ENCODE results near the gene LRIT1. TPM values are rescaled to one million over a fixed set of nuclear protein-coding genes. Genes with fewer than 3 reads are reported as not detected.

Gene LRIT1
- total RNA-seq, 1 donor from 2014 or later: not detected

DNA sequence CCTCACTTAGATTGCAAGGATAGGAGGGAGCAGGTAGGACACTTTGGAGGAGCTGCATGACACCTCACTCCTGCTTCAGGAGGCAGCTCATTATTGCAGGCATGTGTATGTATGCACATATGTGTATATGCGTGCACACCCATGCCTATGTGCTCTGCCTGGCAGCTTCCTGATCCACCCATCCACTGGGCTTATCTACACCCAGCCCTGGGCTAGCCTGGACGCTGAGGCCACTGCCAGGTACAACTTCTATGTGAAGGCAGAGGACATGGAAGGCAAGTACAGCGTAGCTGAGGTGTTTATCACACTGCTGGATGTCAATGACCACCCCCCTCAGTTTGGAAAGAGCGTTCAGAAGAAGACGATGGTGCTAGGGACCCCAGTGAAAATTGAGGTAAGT, 29.3 kb downstream of the LRIT1 start:
- no peaks in the 10 kb centered on the region for H3K9me3 ChIP-seq
- DNase-seq (no peak), ATAC-seq (no peak)
- no peaks in the 10 kb centered on the region for H3K36me3 ChIP-seq
- no peak overlapping the region for H3K27ac ChIP-seq
- intact Hi-C loops (cut with DNase I): no loop called here
- TF ChIP-seq, protein P1, sequence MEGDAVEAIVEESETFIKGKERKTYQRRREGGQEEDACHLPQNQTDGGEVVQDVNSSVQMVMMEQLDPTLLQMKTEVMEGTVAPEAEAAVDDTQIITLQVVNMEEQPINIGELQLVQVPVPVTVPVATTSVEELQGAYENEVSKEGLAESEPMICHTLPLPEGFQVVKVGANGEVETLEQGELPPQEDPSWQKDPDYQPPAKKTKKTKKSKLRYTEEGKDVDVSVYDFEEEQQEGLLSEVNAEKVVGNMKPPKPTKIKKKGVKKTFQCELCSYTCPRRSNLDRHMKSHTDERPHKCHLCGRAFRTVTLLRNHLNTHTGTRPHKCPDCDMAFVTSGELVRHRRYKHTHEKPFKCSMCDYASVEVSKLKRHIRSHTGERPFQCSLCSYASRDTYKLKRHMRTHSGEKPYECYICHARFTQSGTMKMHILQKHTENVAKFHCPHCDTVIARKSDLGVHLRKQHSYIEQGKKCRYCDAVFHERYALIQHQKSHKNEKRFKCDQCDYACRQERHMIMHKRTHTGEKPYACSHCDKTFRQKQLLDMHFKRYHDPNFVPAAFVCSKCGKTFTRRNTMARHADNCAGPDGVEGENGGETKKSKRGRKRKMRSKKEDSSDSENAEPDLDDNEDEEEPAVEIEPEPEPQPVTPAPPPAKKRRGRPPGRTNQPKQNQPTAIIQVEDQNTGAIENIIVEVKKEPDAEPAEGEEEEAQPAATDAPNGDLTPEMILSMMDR (IDR thresholded peaks at IDR 0.05): no peak
- no peaks in the 10 kb centered on the region for H3K27me3 ChIP-seq (ENCODE audit: low read depth)
- no peaks in the 10 kb centered on the region for H3K4me1 ChIP-seq
- no peak overlapping the region for H3K4me3 ChIP-seq

DNA sequence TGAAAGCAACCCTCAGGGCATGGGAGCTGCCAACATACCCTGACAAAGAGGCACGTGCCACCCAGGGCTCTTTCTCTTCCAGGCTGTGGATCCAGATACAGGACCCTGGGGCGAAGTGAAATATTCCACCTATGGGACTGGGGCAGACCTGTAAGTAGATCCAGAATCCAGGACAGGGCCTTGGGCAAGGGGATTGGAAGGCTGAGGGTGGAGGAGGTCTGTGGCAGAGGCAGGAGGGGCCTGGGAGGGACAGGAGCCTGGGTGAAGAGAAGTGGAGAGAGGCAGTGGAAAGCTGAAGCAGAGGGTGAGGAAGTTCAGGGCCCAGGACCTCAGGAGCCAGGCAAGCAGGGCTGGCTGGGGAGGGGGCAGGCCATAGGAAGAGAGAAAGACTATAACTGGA, 29.8 kb downstream of the LRIT1 start:
- ATAC-seq: no peak

DNA sequence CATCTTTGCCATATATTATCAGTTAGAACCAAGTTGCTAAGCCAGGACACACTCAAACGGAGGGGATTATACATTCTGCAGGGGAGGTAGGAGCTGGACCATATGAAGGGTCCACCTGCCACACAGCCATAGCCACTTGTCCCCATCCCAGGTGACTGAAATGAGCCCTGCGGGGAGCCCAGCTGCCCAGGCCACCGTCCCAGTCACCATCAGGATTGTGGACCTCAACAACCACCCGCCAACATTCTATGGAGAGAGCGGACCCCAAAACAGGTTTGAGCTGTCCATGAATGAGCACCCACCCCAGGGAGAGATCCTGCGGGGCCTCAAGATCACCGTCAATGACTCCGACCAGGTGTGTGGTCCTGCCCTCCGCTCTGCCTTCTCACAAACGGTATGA, 33.3 kb downstream of the LRIT1 start:
- H3K4me1 ChIP-seq: no peaks in the 10 kb centered on the region
- DNase-seq: no peak
- TF ChIP-seq, protein P1 (IDR thresholded peaks at IDR 0.05): no peak
- no peak overlapping the region for H3K27ac ChIP-seq
- H3K36me3 ChIP-seq: no peaks in the 10 kb centered on the region
- intact Hi-C loops (cut with DNase I): no loop called here
- ATAC-seq: no peak
- peaks cover 5% of the 10 kb centered on the region for H3K27me3 ChIP-seq (ENCODE audit: low read depth)
- no peaks in the 10 kb centered on the region for H3K9me3 ChIP-seq
- H3K4me3 ChIP-seq: no peak overlapping the region

More for the DNA sequence above, 29.8 kb downstream of the LRIT1 start:
- no peaks in the 10 kb centered on the region for H3K27me3 ChIP-seq (ENCODE audit: low read depth)
- intact Hi-C loops (cut with DNase I): no loop called here
- no peak overlapping the region for H3K4me3 ChIP-seq
- no peaks in the 10 kb centered on the region for H3K9me3 ChIP-seq
- H3K27ac ChIP-seq: no peak overlapping the region
- DNase-seq: no peak
- no peaks in the 10 kb centered on the region for H3K4me1 ChIP-seq
- no peaks in the 10 kb centered on the region for H3K36me3 ChIP-seq
- TF ChIP-seq, protein P1 (IDR thresholded peaks at IDR 0.05): no peak

DNA sequence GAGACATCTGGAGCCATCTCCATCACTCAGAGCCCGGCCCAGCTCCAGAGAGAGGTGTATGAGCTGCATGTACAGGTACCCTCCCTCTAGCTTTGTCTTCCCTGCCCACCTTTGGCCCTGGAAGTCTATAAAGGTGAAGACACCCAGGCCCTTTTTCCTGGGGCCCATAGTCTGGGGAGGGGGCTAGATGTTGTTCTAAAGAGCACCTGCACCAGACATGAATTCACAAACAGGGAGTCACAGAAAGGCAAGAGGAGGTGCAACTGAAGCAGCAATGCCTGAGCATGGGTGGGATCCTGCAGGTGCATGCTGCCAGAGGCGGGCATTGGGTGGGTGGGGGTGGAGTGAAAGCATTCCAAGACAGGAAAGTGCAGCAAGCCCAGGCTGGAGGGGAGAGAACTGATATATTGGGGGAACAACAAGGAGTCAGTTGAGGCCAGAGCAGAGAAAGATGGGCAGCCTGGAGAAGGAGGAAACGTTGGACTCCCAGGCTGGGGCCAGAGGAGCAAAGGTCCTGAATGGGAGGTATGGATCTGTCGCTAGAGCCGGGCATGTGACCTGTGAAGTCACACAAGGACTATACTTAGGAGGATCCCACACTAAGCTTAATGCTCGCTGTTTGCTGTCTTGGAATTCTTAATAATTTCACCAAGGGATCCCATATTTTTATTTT, 35.4 kb downstream of the LRIT1 start:
- peaks cover 5% of the 10 kb centered on the region for H3K27me3 ChIP-seq (ENCODE audit: low read depth)
- H3K9me3 ChIP-seq: no peaks in the 10 kb centered on the region
- H3K27ac ChIP-seq: no peak overlapping the region
- H3K4me3 ChIP-seq: no peak overlapping the region
- TF ChIP-seq, protein P1 (IDR thresholded peaks at IDR 0.05): no peak
- H3K4me1 ChIP-seq: no peaks in the 10 kb centered on the region
- no peaks in the 10 kb centered on the region for H3K36me3 ChIP-seq
- ATAC-seq: no peak
- intact Hi-C loops (cut with DNase I): no loop called here
- DNase-seq: no peak

DNA sequence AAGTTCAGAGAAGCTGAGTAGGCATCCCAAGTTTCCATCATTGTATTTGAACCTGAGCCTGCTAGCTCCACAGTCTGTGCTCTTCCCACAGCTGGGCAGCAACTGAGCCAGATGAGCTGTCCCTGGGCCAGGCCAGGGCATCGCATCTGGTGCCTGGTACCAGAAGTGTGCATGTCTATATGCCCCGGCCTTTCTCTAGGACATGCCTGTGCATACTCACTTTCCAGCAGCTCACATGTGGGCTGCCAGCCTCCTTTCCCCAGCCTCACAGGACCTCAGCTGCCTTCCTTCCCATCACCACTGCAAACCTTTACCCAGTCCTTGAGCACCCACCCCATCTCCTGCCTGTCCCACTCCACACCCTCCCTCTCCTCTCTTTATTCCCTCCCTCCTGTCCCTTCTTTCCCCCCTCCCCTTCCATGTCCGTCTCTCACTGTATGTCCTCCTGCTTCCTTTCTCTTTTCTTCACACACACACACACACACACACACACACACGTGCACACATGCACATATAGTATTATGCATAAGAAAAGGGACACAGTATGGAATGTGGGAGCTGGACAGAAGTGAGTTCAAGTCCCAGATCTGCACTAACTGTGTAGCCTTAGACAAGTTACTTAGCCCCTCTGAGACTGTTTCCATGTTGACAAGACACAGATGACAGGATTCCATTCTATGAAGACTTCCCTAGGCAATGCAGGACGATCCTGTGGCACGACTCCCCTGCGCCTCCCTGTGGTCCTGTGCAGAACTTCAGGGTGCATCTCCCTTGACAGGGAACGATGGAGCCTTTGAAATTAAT, 36.1 kb downstream of the LRIT1 start:
- Histone ChIP-seq H3K9me3 (no peaks in the 10 kb centered on the region), H3K27ac (no peak overlapping the region), H3K27me3 (ENCODE audit: low read depth) (peaks cover 5% of the 10 kb centered on the region), H3K4me3 (no peak overlapping the region), H3K4me1 (no peaks in the 10 kb centered on the region), H3K36me3 (no peaks in the 10 kb centered on the region)
- peak; percentile 62 to 65 for ATAC-seq
- no peak for DNase-seq
- TF ChIP-seq, protein P1 (IDR thresholded peaks at IDR 0.05): peak; percentile 58
- intact Hi-C loops (cut with DNase I): no loop called here

All from lower lobe of right lung (tissue), 2 donors.